Adrenal gland (tissue), 12 donors: ENCODE data around the gene ZNF609. TPM values are rescaled to one million over a fixed set of nuclear protein-coding genes. Genes with fewer than 3 reads are reported as not detected.

Source experiments
- DNase-seq, 7 donors: peaks; one replicate each; pipeline ENCODE4 v3.0.0-alpha.2; 2019 to 2020
- H3K27ac ChIP-seq, 5 donors: fragments of 200-600 bp; sonication (generic) in 4 of 5; 1 replicate in 3 of 5; 2 replicates in 2 of 5; pipeline versions ENCODE4 v1.5.1 to v1.8.0; 2016 to 2020; ENCODE audit warnings: mild to moderate bottlenecking in 1 of 5
- H3K27me3 ChIP-seq: fragments of 200-600 bp; 2 replicates; pipeline ENCODE4 v1.8.0; 2021
- H3K36me3 ChIP-seq, 2 donors: fragments of 200-600 bp; replicated peaks in 1 of 2; 1 replicate in 1 of 2; 2 replicates in 1 of 2; pipeline versions ENCODE4 v1.5.1 to v1.8.0; 2018 to 2022
- H3K4me1 ChIP-seq, 2 donors: fragments of 200-600 bp; replicated peaks in 1 of 2; 1 replicate in 1 of 2; 2 replicates in 1 of 2; pipeline versions ENCODE4 v1.5.1 to v1.8.0; 2018 to 2021
- H3K4me3 ChIP-seq, 4 donors: fragments of 200-600 bp; sonication (generic) in 3 of 4; one replicate each; pipeline ENCODE4 v1.5.1; 2016 to 2018
- H3K9me3 ChIP-seq, 3 donors: fragments of 200-600 bp; sonication (generic) in 1 of 3; replicated peaks in 1 of 3; 1 replicate in 2 of 3; 2 replicates in 1 of 3; pipeline versions ENCODE4 v1.5.1 to v1.8.0; 2016 to 2021
- POLR2A ChIP-seq, 2 donors: fragments of 450-650 bp; IDR thresholded peaks; one replicate each; pipeline ENCODE4 v1.6.1; 2017; ENCODE audit warnings: antibody characterized with exemption in 2 of 2, mild to moderate bottlenecking in 2 of 2, moderate library complexity in 1 of 2
- WGBS, 4 donors: extraction: QIAGEN DNeasy Blood & Tissue Kit in 2 of 4; methylation state at CpG; one replicate each; pipeline versions ENCODE4 v1.1.5 to v1.1.7; 2013 to 2017; 5-methylcytosine and 5-hydroxymethylcytosine counted together
- intact Hi-C, 2 donors: fragments of 100-400 bp; cut with DNase I; formaldehyde crosslinking; loops; one replicate each; pipeline versions ENCODE4 v1.14.1 to v1.15.0; 2022 to 2023
- polyA plus RNA-seq, 3 donors: library from polyadenylated mRNA; stranded (reverse); fragments of 200-250 nt in 2 of 3; fragments of 350-450 nt in 1 of 3; fragmentation: Illumina TruSeq in 1 of 3; extraction: RNeasy Lipid Tissue Mini Kit (QIAGEN cat#74804) in 1 of 3; gene quantifications; one replicate each; pipeline ENCODE4 v1.2.3, GENCODE V29; 2013 to 2014
- total RNA-seq, 9 donors: library from RNA; depleted of rRNA in 4 of 9; stranded (reverse); fragments of >200 nt in 4 of 9; fragments of 120-200 nt in 1 of 9; fragmentation: NEBNext Ultra II Directional in 1 of 9; extraction: Animal tissue kit (Norgen Biotek cat#: 25700) in 1 of 9; gene quantifications; one replicate each; pipeline versions ENCODE4 v1.1.0 to v1.2.4, GENCODE V29; 2013 to 2023
- TF ChIP-seq, protein P1 (sequence below), 6 experiments: fragments of 450-650 bp in 4 of 6; fragments of 200-600 bp in 2 of 6; sonication (generic) in 1 of 6; IDR thresholded peaks; 1 replicate in 5 of 6; 2 replicates in 1 of 6; pipeline versions ENCODE4 v1.5.1 to v1.8.0; 2016 to 2021; ENCODE audit warnings: antibody characterized with exemption in 6 of 6, mild to moderate bottlenecking in 2 of 6, moderate library complexity in 1 of 6
- donor health status: healthy with polysubstance abuse.
- donor health status: Bipolar disorder and iron deficiency.
- donor health status: DM: yes; HTN: yes; CAD: no.
- donor health status: DM: no; HTN: no; CAD: no.
- donor health status: DM: no; HTN: no; CAD: no.
- donor health status: DM: yes; HTN: yes; CAD: no.

The ZNF609 gene
- total and polyA plus RNA-seq, 12 donors, result 4.4 to 35.5 (median 25.4) TPM

GRCh38 chr15:64694816-64695215 is 234.4 kb downstream of the ZNF609 start:
- Histone ChIP-seq H3K36me3 (peaks cover 0 to 19% of the 10 kb centered on the region in 2 donors), H3K4me3 (no peak overlapping the region), H3K27ac (peak overlapping the region in 2 of 5 donors; percentile 33 to 52), H3K27me3 (no peaks in the 10 kb centered on the region), H3K4me1 (peaks cover 43 to 96% of the 10 kb centered on the region in 2 donors), H3K9me3 (no peaks in the 10 kb centered on the region)
- DNase-seq, result no peak
- TF ChIP-seq POLR2A (IDR thresholded peaks at IDR 0.05), result no peak
- TF ChIP-seq, protein P1, sequence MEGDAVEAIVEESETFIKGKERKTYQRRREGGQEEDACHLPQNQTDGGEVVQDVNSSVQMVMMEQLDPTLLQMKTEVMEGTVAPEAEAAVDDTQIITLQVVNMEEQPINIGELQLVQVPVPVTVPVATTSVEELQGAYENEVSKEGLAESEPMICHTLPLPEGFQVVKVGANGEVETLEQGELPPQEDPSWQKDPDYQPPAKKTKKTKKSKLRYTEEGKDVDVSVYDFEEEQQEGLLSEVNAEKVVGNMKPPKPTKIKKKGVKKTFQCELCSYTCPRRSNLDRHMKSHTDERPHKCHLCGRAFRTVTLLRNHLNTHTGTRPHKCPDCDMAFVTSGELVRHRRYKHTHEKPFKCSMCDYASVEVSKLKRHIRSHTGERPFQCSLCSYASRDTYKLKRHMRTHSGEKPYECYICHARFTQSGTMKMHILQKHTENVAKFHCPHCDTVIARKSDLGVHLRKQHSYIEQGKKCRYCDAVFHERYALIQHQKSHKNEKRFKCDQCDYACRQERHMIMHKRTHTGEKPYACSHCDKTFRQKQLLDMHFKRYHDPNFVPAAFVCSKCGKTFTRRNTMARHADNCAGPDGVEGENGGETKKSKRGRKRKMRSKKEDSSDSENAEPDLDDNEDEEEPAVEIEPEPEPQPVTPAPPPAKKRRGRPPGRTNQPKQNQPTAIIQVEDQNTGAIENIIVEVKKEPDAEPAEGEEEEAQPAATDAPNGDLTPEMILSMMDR (IDR thresholded peaks at IDR 0.05), result no peak
- WGBS, 4 donors, result 59 to 86% (median 72%) methylated on average over 2 of the region's 2 CpGs
- intact Hi-C loops, result no loop called here

DNA sequence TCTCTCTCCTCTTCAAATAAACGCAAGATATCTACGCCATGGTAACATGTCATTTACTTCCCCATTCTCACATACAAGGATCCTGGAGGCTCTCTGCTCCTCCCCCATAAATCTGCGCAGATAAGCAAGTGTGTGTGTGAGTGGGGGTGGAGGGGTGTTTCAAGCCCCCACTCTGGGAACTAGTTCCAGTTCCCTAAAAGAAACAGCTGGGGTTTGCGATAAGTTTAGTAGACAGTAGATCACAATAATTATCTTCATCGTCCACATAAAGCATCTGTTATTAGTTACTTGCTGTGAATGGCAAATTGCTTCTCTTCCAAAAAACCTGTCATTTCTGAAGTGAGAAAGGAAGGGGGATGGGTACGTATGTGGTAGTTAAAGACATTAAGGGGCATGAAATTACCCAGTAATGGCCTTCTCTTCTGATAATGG is 235.2 kb downstream of the ZNF609 start:
- Histone ChIP-seq H3K36me3 (peaks cover 0 to 12% of the 10 kb centered on the region in 2 donors), H3K4me1 (peaks cover 50 to 96% of the 10 kb centered on the region in 2 donors), H3K27me3 (no peaks in the 10 kb centered on the region), H3K4me3 (no peak overlapping the region), H3K9me3 (no peaks in the 10 kb centered on the region), H3K27ac (peak overlapping the region in 2 of 5 donors; percentile 33 to 40)
- intact Hi-C loops, result no loop called here
- TF ChIP-seq POLR2A (IDR thresholded peaks at IDR 0.05), result no peak
- TF ChIP-seq, protein P1 (IDR thresholded peaks at IDR 0.05), result no peak
- WGBS, 4 donors, result 56 to 64% (median 60%) methylated on average over 6 of the region's 6 CpGs
- DNase-seq, result peak in 2 of 7 donors; percentile 52 to 53

GRCh38 chr15:64696481-64696880 is 236.1 kb downstream of the ZNF609 start:
- H3K4me1 ChIP-seq, result peaks cover 48 to 96% of the 10 kb centered on the region in 2 donors
- no peaks in the 10 kb centered on the region for H3K27me3 ChIP-seq
- TF ChIP-seq, protein P1 (IDR thresholded peaks at IDR 0.05), result no peak
- TF ChIP-seq POLR2A (IDR thresholded peaks at IDR 0.05), result no peak
- WGBS, 4 donors, result 65 to 78% (median 69%) methylated on average over 3 of the region's 3 CpGs
- DNase-seq, result no peak
- no peaks in the 10 kb centered on the region for H3K9me3 ChIP-seq
- H3K36me3 ChIP-seq, result peaks cover 0 to 5% of the 10 kb centered on the region in 2 donors
- no peak overlapping the region for H3K4me3 ChIP-seq
- peak overlapping the region in 1 of 5 donors; percentile 40 for H3K27ac ChIP-seq
- intact Hi-C loops, result no loop called here

GRCh38 chr15:64697911-64698369 is 237.6 kb downstream of the ZNF609 start:
- H3K4me3 ChIP-seq, result no peak overlapping the region
- H3K4me1 ChIP-seq, result peaks cover 49 to 90% of the 10 kb centered on the region in 2 donors
- TF ChIP-seq POLR2A (IDR thresholded peaks at IDR 0.05), result no peak
- TF ChIP-seq, protein P1 (IDR thresholded peaks at IDR 0.05), result no peak
- H3K36me3 ChIP-seq, result peaks cover 0 to 5% of the 10 kb centered on the region in 2 donors
- intact Hi-C loops, result no loop called here
- no peaks in the 10 kb centered on the region for H3K27me3 ChIP-seq
- peak overlapping the region in 4 of 5 donors; percentile 38 to 71 (median 52) for H3K27ac ChIP-seq
- DNase-seq, result no peak
- 45 to 57% (median 51%) methylated on average over 3 of the region's 3 CpGs for WGBS, 4 donors
- no peaks in the 10 kb centered on the region for H3K9me3 ChIP-seq
